DLD1 (cell line): ENCODE data around the gene ZNF280C.
"Not testable (repeated sequence)": the region's sequence is repeated elsewhere in the genome, so short reads cannot be mapped to it uniquely, and the experiment has no call there.

Source experiments
- in situ Hi-C: cut with HindIII; loops from 2 replicates; pipeline ENCODE4 v1.10.0; 2017; ENCODE audit warnings: low sequenced_read_pairs

Gene ZNF280C, protein sequence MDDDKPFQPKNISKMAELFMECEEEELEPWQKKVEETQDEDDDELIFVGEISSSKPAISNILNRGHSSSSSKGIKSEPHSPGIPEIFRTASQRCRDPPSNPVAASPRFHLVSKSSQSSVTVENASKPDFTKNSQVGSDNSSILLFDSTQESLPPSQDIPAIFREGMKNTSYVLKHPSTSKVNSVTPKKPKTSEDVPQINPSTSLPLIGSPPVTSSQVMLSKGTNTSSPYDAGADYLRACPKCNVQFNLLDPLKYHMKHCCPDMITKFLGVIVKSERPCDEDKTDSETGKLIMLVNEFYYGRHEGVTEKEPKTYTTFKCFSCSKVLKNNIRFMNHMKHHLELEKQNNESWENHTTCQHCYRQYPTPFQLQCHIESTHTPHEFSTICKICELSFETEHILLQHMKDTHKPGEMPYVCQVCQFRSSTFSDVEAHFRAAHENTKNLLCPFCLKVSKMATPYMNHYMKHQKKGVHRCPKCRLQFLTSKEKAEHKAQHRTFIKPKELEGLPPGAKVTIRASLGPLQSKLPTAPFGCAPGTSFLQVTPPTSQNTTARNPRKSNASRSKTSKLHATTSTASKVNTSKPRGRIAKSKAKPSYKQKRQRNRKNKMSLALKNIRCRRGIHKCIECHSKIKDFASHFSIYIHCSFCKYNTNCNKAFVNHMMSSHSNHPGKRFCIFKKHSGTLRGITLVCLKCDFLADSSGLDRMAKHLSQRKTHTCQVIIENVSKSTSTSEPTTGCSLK

DNA sequence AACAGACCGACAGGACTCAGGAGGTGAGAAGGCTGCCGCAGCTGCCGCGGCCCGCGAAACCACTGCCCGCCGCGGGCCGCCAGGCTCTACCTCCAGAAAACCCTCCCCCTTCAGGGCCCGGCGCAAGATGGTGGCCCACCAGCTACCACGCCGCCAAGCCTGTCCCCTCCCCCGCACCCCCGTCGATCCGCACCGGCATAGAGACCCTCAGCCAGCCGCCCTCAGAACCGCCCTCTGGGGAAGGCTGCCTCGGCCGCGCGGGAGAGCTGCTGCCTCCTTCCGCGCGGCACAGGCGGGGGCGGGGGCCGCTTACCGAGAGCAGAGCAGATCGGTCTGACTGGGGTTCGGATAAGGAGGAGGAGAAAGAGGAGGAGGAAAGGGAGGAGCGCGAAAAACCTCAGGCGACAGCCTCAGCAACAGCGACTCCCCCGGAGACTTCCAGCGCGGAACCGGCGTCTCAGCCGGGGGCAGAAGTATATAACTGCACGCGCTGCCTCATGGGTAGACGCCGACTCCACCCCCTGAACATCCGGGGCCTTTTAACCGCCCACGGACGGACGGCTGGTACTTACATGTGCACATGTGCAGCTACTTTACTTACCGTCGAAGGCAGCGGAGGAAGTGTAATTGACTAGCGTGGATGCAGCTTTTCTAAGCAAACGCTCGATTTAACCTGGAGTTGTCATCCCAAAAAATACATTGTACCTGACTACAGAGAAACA is at the start of gene ZNF280C:
TSS of gene ZNF280C (minus strand) at position 451 of the 722 bp plus-strand sequence. CDS start 8,450 bp downstream, outside the sequence.
- in situ Hi-C loops, result no loop called here

DNA sequence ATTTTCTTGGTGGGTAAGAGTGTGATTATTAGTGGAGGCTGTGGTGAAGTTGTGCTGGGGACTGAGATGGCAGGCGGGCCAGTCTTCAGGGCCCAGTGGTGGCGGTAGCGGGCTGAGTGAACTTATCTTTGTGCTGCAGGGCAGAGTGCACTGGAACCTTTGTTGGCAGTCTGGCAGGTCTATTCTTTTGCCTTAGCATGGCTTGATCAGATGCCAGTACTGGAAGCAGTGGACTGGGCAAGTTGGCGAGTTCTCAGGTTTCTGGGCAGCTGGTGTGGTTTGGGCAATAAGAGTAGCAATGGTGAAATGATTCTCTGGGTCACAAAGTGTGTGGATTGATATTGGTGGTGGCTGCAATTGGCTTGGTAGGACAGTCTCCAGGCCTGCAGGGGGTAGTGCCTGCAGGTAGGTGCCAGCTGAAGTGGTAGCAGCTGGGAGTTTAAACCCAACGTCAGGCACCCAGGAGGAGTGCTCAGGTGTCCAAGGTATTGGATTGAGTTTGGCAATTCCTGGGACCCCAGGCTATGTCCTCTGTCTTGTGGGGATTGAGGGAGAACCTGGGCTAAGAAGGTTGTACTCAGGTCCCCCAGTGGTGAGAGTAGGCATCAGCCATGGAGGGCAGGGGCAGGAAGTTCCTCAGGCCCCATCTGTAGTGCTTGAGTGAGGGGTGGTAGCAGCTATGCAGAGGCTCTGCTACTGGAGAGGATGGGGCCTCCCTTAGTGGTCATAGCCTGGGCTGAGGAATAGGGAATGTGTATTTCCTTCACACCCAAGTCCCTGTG is 36.1 kb upstream of the ZNF280C start:
- in situ Hi-C loops, result no loop called here

DNA sequence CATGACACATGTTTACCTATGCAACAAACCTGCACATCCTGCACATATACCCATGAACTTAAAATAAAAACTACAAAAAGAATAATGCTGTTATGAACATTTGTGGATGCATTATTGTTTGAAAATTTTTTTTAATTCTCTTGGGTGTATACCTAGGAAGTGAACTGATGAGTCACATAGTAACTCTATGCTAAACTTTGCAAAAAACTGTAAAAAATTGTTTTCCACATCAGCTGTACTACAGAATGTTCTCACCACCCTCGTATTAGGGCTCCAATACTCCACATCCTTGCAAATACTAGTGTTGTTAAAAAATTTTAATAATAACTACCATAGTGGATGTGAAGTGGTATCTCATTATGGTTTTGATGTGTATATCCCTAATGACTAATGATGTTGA is 33.3 kb upstream of the ZNF280C start:
- in situ Hi-C loops, result no loop called here

- in situ Hi-C loops, result no loop called here
These were observed 32.7 kb upstream of the ZNF280C start for GRCh38 chrX:130301405-130301804.

DNA sequence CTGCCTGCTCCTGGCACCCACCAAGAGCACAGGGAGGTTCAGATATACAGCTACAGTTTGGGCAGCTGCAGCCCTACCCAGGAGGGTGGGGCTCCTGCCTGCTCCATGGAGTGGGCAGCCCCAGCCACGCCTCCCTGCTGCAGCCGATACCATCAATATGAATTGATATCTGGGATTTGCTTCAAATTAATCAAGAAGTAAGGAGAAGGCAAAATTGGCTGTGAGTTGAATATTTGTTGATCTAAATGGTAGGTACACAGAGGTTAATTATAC is 31.2 kb upstream of the ZNF280C start:
- in situ Hi-C loops, result no loop called here

- in situ Hi-C loops, result no loop called here
These were observed 30.7 kb upstream of the ZNF280C start for GRCh38 chrX:130299279-130300009.

DNA sequence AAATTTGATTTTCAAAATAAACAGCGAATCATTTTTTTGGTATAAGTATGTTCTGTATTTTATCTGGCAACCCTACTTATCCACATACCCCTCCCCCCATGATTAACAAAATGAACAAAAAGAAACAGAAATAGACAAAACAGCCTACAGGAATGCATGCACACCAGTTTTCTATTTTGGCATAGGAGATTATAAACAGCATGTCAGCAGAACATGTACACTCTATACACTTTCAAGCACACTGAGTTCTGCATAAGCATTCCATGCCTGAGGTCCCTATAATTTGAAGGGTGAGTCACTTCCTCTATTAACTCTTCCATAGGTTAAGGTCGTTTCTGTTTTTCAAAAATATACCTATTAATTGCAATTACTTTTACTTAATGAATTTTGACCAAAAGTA is 28.0 kb upstream of the ZNF280C start:
- in situ Hi-C loops, result no loop called here

GRCh38 chrX:130296297-130296678 is 27.6 kb upstream of the ZNF280C start:
- in situ Hi-C loops, result no loop called here

GRCh38 chrX:130295519-130296296 is 27.0 kb upstream of the ZNF280C start:
- in situ Hi-C loops, result no loop called here

- in situ Hi-C loops, result no loop called here
These were observed 18.5 kb upstream of the ZNF280C start for GRCh38 chrX:130287071-130287770.

DNA sequence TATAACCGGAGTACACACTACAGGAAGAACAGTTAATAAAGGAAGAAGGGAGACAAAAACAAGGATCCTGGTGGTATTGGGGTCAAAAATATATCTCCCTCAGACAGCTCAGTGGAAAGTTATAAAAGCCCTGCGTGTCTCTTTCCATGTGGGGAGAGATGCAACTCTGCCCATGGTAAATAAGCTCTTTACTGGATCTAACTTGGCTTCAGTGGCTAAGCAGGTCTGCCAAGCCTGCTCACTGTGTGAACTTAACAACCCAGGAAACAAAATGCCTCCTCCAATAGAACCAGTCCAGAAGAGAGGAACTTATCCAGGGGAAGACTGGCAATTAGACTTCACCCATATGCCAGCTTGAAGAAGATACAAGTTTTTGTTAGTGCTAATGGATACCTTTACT is 17.0 kb upstream of the ZNF280C start:
- in situ Hi-C loops, result no loop called here

DNA sequence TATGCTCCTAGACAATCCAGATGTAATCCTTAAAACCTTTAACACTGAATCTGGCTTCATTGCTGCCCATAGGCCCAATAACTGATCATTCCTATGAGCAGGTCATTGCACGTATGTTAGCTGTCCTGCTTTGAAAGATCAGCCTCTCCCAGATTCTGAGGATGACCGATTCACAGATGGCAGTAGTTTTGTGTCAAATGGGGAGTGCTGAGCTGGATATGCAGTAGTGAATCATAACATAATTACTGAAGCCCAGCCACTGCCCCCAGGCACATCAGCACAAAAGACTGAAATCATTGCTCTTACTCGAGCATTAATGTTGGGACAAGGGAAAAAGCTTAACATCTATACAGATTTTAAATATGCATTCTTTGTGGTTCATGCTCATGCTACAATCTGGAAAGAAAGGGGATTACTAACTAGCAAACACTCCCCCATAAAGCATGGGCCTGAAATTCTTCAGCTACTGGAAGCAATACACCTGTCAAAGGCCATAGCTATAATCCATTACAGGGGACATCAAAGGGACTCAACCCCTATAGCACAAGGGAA is 16.4 kb upstream of the ZNF280C start:
- in situ Hi-C loops, result no loop called here

DNA sequence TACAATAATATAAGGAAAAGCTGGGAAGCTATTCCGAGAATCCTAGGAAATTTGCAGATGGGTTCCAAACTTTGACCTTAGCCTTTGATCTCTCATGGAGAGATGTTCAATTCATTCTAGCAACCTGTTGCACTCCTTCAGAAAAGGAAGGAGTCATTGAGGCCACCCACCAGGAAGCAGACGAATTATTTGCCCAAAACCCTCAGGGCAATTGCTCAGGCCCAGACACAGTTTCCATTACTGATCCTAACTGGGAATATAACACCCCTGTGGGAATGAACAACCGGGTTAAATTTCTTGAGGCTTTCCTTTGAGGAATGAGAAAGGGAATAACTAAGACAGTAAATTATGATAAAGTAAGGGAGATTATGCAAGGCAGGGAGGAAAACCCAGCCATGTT is 13.5 kb upstream of the ZNF280C start:
- in situ Hi-C loops, result no loop called here

DNA sequence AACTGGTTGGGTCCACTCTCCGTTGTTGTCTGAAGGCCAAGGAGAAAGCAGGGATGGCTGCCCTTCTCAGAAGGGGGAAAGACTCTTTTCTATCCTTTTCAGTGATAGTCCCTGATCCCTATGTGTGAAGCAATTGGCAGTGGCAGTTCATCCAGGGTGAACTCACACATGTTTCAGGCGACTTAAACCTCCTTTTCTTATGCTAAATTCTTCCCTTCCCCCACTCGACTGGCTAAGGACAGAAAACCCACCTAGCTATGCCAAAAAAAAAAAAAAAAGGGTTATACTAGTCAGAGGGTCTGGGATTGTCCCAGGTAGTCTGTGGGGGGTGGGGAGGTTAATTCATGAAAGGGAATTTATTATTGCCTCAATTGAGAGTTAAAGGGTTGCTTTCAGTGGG is 12.2 kb upstream of the ZNF280C start:
- in situ Hi-C loops, result no loop called here

- in situ Hi-C loops, result not testable (repeated sequence)
These were observed 3.6 kb upstream of the ZNF280C start for GRCh38 chrX:130272253-130272652.

- in situ Hi-C loops, result not testable (repeated sequence)
These were observed 692 bp upstream of the ZNF280C start for GRCh38 chrX:130269391-130269790.

GRCh38 chrX:130267956-130268448 is 697 bp downstream of the ZNF280C start:
- in situ Hi-C loops, result no loop called here

DNA sequence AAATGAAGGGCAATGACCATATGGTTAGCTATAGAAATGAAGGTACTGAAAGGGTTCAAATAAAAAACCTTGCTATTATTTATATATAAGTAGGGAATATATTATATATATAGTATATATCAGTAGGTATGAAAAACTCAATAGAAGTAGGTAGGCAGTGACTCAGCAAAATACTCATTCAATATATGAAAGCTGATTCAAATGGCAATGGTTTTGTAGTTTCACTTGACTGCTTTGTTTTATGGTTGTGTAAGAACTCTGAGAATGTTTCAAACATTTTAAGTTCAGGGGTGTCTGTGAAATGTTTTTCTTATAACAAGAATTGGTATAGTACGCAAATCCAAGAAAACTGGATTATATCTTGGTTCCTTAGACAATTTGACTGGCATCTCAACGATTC is 4.1 kb downstream of the ZNF280C start:
- in situ Hi-C loops, result no loop called here

GRCh38 chrX:130263016-130263415 is 5.7 kb downstream of the ZNF280C start:
- in situ Hi-C loops, result no loop called here
